Right cardiac atrium (tissue), 5 donors: ENCODE results near the gene ZNF236. TPM values are rescaled to one million over a fixed set of nuclear protein-coding genes. Genes with fewer than 3 reads are reported as not detected.
A peak's percentile ranks its signal among the peaks of the same experiment; 100 is the strongest.
"Not testable (repeated sequence)": the region's sequence is repeated elsewhere in the genome, so short reads cannot be mapped to it uniquely, and the experiment has no call there.

Experiments used
- ATAC-seq, 2 donors: fragments of 200-7000 bp; cut with Tn5 transposase; one replicate each; pipeline versions ENCODE4 v1.8.0 to v1.9.1; 2020; ENCODE audit warnings: moderate library complexity in 2 of 2, mild to moderate bottlenecking in 1 of 2
- DNase-seq, 3 donors: peaks; one replicate each; pipeline ENCODE4 v3.0.0-alpha.2; 2020
- H3K27ac ChIP-seq: one replicate; pipeline ENCODE4 v1.5.1; 2013; ENCODE audit warnings: mild to moderate bottlenecking, low read length, control low read depth, moderate library complexity
- H3K27me3 ChIP-seq: one replicate; pipeline ENCODE4 v1.6.1; 2013; ENCODE audit not compliant: control insufficient read depth, insufficient read depth
- H3K4me1 ChIP-seq: one replicate; pipeline ENCODE4 v1.6.1; 2013; ENCODE audit warnings: low read length; ENCODE audit not compliant: control insufficient read depth, insufficient read depth
- H3K4me3 ChIP-seq: one replicate; pipeline ENCODE4 v1.5.1; 2013; ENCODE audit warnings: low read length, control low read depth
- H3K9me3 ChIP-seq: one replicate; pipeline ENCODE4 v1.6.1; 2013; ENCODE audit warnings: low read length; ENCODE audit not compliant: control insufficient read depth
- WGBS: extraction: QIAGEN DNeasy Blood & Tissue Kit; methylation state at CpG from one replicate; pipeline ENCODE4 v1.1.7; 2013; 5-methylcytosine and 5-hydroxymethylcytosine counted together
- intact Hi-C, 4 donors: fragments of 100-400 bp; cut with DNase I; formaldehyde crosslinking; loops; one replicate each; pipeline versions ENCODE4 v1.11.0 to v1.14.0; 2022 to 2023
- polyA plus RNA-seq: library from polyadenylated mRNA; stranded (reverse); fragments of 200-250 nt; gene quantifications from one replicate; pipeline ENCODE4 v1.2.3, GENCODE V29; 2013
- total RNA-seq, 4 donors: library from RNA; stranded (reverse); fragmentation: NEBNext Ultra II Directional; extraction: Animal tissue kit (Norgen Biotek cat#: 25700); gene quantifications; one replicate each; pipeline ENCODE4 v1.2.1, GENCODE V29; 2021
- donor health status: healthy with polysubstance abuse.
- donor health status: DM: no; HTN: yes; CAD: no.
- donor health status: DM: no; HTN: no; CAD: no.
- donor health status: DM: no; HTN: yes; CAD: no; lungs with severe emphysema.
- donor health status: DM: yes; HTN: yes; CAD: no.

ZNF236 gene
- total and polyA plus RNA-seq, 5 donors, result 2.2 to 19.8 (median 16.9) TPM

DNA sequence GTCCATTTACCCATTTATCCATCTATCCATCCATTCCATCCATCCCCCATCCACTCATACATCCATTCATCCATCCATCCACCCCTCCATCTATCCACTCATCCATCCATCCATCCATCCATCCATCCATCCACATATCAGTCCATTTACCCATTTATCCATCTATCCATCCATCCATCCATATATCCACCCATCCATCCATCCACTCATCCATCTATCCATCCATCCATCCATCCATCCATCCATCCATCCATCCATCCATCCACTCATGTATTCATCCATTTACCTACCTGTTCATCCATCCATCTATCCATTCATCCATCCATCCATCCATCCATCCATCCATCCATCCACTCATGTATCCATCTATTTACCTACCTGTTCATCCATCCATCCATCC is 196.3 kb downstream of the ZNF236 start:
- H3K27me3 ChIP-seq, H3K9me3 ChIP-seq, intact Hi-C loops, H3K4me1 ChIP-seq, H3K27ac ChIP-seq, DNase-seq, H3K4me3 ChIP-seq, ATAC-seq: not testable (repeated sequence)

DNA sequence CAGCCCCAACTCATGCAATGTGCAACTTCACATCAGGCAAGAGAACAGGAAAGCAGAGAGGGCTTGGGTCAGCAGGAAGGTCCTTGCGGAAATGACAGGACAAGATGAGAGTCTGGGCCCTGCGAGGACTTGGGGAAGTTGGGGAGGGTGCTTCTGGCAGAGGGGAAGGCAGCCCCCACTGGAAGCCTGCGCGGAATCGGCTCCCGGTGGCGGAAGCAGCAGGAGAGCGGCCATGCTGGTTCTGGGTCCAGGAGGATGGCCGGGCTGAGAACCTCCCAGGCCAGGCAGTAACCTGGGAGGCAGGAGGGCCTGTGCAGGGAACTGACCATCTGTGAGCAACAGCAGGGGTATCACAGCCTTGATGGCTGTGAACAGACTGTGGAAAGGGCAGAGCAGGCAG is 197.3 kb downstream of the ZNF236 start:
- 96% methylated on average over 9 of the region's 9 CpGs for WGBS
- intact Hi-C loops, result no loop called here
- peak in 1 of 2 donors; percentile 22 for ATAC-seq

More for the DNA sequence above, 197.3 kb downstream of the ZNF236 start:
- DNase-seq, result no peak
- no peak overlapping the region for H3K4me3 ChIP-seq
- no peaks in the 10 kb centered on the region for H3K27me3 ChIP-seq
- peaks cover 2% of the 10 kb centered on the region for H3K4me1 ChIP-seq
- H3K27ac ChIP-seq, result no peak overlapping the region
- no peaks in the 10 kb centered on the region for H3K9me3 ChIP-seq
